HFFc6 (cell line): ENCODE measurements around the gene SYN1. TPM values are rescaled to one million over a fixed set of nuclear protein-coding genes. Genes with fewer than 3 reads are reported as not detected.

Experiments used
- DNase-seq: peaks from one replicate; pipeline ENCODE4 v3.0.0-alpha.2; 2018
- H3K27ac Mint-ChIP-seq: 2 replicates; pipeline ENCODE4 v1.8.0; 2020; ENCODE audit warnings: mild to moderate bottlenecking, mixed read lengths
- H3K27me3 Mint-ChIP-seq: 2 replicates; pipeline ENCODE4 v1.8.0; 2021; ENCODE audit warnings: mild to moderate bottlenecking, moderate library complexity, mixed read lengths; ENCODE audit not compliant: insufficient read depth
- H3K36me3 Mint-ChIP-seq: 2 replicates; pipeline ENCODE4 v1.8.0; 2021; ENCODE audit warnings: low read depth, mixed read lengths
- H3K4me1 Mint-ChIP-seq: 2 replicates; pipeline ENCODE4 v1.8.0; 2020; ENCODE audit warnings: low read depth, mixed read lengths
- H3K4me3 Mint-ChIP-seq: 2 replicates; pipeline ENCODE4 v1.8.0; 2020; ENCODE audit warnings: mild to moderate bottlenecking, moderate library complexity, mixed read lengths
- H3K9me3 Mint-ChIP-seq: 2 replicates; pipeline ENCODE4 v1.8.0; 2020; ENCODE audit warnings: mild to moderate bottlenecking, mixed read lengths
- total RNA-seq, 6 experiments: library from RNA; stranded (reverse); fragmentation: NEBNext Ultra II Directional; extraction: Animal tissue kit (Norgen Biotek cat#: 25700); gene quantifications; 2 replicates in 1 of 6; 3 replicates in 5 of 6; pipeline ENCODE4 v1.2.3, GENCODE V29; 2021
- TF ChIP-seq, protein P1 (sequence below): fragments of 200-600 bp; sonication (generic); IDR thresholded peaks from 2 replicates; pipeline ENCODE4 v1.5.0; 2021; ENCODE audit warnings: antibody characterized with exemption, mild to moderate bottlenecking

The SYN1 gene
- total RNA-seq, 6 experiments from 2014 or later = 0.13 to 0.31 (median 0.19) TPM; not detected in 1

DNA sequence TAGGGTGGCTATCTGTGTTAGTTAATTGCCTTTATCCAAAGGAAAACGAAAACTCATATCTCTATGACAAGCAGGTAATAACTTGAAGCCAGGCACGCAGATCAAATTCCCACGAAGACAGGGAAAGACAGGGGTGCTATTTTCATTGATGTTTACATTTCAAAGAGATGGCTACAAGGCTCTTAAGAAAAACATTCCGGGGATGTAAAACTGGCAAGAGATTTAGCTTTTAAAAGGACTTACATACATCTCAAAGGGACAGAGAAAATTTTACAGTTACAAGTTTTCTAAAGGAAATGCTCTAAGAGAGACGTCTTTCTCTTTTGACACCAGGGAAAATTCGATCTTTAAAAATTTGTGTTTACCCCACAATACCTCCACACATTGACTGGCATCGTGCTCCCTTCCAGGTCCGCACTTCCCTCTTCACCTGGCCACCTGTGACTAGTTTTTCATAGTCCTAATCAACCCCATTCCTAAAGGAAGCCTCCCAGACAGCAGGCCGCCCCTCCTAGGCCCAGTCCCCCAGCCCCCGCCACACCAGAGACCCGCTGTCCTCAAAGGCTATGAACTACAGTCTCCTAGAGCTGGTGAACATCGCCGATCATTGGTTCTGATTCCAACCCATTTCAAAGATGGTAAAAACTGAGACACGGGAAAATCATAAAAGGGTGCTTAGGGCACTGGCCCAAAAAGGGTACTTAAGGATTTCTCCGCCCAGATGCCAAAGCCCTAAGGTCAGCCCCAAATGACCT, 59.3 kb downstream of the SYN1 start:
- Mint-ChIP-seq H3K4me3 (peak overlapping the region; percentile 95), H3K27ac (peak overlapping the region; percentile 96), H3K27me3 (no peaks in the 10 kb centered on the region), H3K4me1 (peaks cover 41% of the 10 kb centered on the region), H3K36me3 (peaks cover 12% of the 10 kb centered on the region), H3K9me3 (no peaks in the 10 kb centered on the region)
- TF ChIP-seq, protein P1, sequence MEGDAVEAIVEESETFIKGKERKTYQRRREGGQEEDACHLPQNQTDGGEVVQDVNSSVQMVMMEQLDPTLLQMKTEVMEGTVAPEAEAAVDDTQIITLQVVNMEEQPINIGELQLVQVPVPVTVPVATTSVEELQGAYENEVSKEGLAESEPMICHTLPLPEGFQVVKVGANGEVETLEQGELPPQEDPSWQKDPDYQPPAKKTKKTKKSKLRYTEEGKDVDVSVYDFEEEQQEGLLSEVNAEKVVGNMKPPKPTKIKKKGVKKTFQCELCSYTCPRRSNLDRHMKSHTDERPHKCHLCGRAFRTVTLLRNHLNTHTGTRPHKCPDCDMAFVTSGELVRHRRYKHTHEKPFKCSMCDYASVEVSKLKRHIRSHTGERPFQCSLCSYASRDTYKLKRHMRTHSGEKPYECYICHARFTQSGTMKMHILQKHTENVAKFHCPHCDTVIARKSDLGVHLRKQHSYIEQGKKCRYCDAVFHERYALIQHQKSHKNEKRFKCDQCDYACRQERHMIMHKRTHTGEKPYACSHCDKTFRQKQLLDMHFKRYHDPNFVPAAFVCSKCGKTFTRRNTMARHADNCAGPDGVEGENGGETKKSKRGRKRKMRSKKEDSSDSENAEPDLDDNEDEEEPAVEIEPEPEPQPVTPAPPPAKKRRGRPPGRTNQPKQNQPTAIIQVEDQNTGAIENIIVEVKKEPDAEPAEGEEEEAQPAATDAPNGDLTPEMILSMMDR = no peak
- no peak for DNase-seq

DNA sequence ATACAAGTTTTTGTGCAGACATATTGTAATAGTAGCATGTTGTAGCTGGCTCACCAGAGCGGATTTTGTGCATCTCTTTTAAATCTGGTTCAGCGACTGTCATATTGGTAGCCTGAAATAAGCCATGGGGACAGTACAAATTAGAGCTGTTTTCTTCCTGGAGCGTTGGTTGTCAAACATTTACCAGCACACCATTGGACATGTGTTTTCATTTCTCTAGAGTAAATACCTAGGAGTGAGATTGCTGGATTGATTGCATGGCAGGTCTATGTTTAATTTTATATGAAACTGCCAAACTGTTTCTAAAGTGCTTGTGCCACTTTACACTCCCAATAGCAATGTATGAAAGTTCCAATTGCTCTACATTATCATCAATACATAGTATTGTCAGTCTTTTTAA, 61.2 kb downstream of the SYN1 start:
- Mint-ChIP-seq H3K27me3 (no peaks in the 10 kb centered on the region), H3K36me3 (peaks cover 2% of the 10 kb centered on the region), H3K4me3 (no peak overlapping the region), H3K9me3 (no peaks in the 10 kb centered on the region), H3K4me1 (peaks cover 29% of the 10 kb centered on the region), H3K27ac (no peak overlapping the region)
- TF ChIP-seq, protein P1 = no peak
- DNase-seq = no peak

GRCh38 chrX:47556045-47556623, 63.5 kb downstream of the SYN1 start:
- DNase-seq = peak; percentile 89
- Mint-ChIP-seq H3K4me1 (peaks cover 24% of the 10 kb centered on the region), H3K27me3 (no peaks in the 10 kb centered on the region; the same call in 1 of the 2 replicates), H3K36me3 (no peaks in the 10 kb centered on the region), H3K4me3 (peak overlapping the region; percentile 88), H3K9me3 (no peaks in the 10 kb centered on the region), H3K27ac (peak overlapping the region; percentile 85)
- TF ChIP-seq, protein P1 = no peak

GRCh38 chrX:47543496-47543895, 76.2 kb downstream of the SYN1 start:
- Mint-ChIP-seq H3K9me3 (no peaks in the 10 kb centered on the region), H3K4me1 (peaks cover 13% of the 10 kb centered on the region), H3K27me3 (no peaks in the 10 kb centered on the region), H3K27ac (no peak overlapping the region), H3K4me3 (no peak overlapping the region), H3K36me3 (no peaks in the 10 kb centered on the region)
- TF ChIP-seq, protein P1 = no peak
- DNase-seq = no peak

- Mint-ChIP-seq H3K27ac (peak overlapping the region; percentile 64; the same call in 1 of the 2 replicates), H3K4me3 (peak overlapping the region; percentile 22; the same call in 1 of the 2 replicates)
Measured at GRCh38 chrX:47540754-47541538, 78.7 kb downstream of the SYN1 start.

More at GRCh38 chrX:47540754-47541538, 78.7 kb downstream of the SYN1 start:
- Mint-ChIP-seq H3K9me3 (no peaks in the 10 kb centered on the region), H3K27me3 (no peaks in the 10 kb centered on the region), H3K36me3 (no peaks in the 10 kb centered on the region), H3K4me1 (peaks cover 13% of the 10 kb centered on the region)
- DNase-seq = peak; percentile 90
- TF ChIP-seq, protein P1 = peak; percentile 74
